ENCODE data around the gene PRAMEF7.
"Not testable (repeated sequence)": the region's sequence is repeated elsewhere in the genome, so short reads cannot be mapped to it uniquely, and the experiment has no call there.

- not testable (repeated sequence) for TF ChIP-seq POLR2A, EP300 (IDR thresholded peaks at IDR 0.05)
- TF ChIP-seq, protein P1, sequence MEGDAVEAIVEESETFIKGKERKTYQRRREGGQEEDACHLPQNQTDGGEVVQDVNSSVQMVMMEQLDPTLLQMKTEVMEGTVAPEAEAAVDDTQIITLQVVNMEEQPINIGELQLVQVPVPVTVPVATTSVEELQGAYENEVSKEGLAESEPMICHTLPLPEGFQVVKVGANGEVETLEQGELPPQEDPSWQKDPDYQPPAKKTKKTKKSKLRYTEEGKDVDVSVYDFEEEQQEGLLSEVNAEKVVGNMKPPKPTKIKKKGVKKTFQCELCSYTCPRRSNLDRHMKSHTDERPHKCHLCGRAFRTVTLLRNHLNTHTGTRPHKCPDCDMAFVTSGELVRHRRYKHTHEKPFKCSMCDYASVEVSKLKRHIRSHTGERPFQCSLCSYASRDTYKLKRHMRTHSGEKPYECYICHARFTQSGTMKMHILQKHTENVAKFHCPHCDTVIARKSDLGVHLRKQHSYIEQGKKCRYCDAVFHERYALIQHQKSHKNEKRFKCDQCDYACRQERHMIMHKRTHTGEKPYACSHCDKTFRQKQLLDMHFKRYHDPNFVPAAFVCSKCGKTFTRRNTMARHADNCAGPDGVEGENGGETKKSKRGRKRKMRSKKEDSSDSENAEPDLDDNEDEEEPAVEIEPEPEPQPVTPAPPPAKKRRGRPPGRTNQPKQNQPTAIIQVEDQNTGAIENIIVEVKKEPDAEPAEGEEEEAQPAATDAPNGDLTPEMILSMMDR (IDR thresholded peaks at IDR 0.05) = not testable (repeated sequence)
These were observed 17.2 kb upstream of the PRAMEF7 start for GRCh38 chr1:12899186-12899585.
